Activated T-cell treated with anti-CD3 and anti-CD28 coated beads for 48 hours (primary cell): ENCODE measurements around the gene DDX4.

Source experiments
- DNase-seq: peaks from one replicate; pipeline ENCODE4 v3.0.0-alpha.2; 2020; ENCODE audit warnings: low read depth

DDX4 gene

GRCh38 chr5:55866485-55866884 is 128.6 kb downstream of the DDX4 start:
- no peak for DNase-seq
